Measurements from ENCODE around the gene GPR146.
"Not testable (repeated sequence)": the region's sequence is repeated elsewhere in the genome, so short reads cannot be mapped to it uniquely, and the experiment has no call there.

GPR146 gene

DNA sequence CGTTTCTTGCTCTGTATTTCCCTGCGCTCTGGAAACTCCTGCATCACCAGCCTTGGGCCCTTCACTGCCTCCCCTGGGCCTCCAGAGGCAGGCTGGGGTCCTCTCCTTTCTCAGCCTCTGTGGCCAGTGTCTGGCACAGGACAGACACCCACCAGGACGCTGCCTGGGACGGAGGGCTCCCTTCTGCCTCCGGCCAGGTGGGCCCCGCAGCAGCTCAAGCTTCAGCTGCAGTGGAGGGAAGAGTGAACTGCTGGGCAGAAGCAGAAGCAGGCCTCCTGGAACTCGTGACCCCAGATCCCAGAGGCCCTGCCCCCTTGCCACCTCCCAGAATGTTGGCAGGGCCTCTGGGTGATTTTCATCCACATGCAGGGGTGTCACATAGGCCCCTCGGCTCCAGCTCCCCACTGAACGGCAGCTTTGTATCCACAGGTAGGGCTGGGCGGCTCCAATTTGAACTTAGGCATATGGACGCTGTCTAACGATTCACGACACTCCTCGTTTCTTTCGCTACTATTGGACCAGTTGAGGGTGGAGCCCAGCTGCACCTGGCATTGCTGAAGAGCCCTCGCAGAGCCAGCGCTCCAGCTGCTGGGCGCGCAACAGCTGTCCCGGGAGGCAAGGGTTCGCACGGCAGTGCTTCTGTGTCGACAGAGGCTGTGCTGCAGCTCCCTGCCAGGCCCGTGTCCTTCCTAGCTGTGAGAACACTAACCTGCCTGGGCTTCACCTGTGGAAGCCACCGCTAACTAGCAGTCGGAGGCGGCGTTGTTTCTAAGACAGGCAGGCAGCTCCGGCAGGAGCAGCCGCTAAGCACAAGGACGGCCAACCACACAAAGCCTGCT is 18.4 kb upstream of the GPR146 start:
- no peak for DNase-seq (ENCODE audit: low read depth, low spot score)

DNA sequence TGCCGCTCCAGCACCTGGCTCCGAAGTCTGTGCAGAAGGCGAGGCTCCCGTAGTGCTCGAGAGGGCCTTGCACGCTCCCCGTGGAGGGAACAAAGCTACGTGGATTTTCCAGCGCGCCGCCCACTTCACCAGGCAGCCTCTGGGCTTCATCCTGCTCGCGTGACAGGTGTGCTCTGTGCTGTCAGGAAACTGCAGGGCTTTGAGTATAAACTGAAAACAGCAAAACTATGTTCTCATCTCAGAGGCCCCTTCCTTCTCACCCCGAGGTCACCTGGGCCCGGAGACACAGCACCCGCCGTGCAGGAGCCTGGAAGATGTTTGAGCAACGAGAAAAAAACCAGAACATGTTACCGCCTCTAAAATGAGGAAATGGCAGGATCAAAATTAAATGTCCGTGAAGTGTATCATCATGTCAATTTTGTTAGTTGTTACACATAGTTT is 17.6 kb upstream of the GPR146 start:
- no peak for DNase-seq (ENCODE audit: low read depth, low spot score)

DNA sequence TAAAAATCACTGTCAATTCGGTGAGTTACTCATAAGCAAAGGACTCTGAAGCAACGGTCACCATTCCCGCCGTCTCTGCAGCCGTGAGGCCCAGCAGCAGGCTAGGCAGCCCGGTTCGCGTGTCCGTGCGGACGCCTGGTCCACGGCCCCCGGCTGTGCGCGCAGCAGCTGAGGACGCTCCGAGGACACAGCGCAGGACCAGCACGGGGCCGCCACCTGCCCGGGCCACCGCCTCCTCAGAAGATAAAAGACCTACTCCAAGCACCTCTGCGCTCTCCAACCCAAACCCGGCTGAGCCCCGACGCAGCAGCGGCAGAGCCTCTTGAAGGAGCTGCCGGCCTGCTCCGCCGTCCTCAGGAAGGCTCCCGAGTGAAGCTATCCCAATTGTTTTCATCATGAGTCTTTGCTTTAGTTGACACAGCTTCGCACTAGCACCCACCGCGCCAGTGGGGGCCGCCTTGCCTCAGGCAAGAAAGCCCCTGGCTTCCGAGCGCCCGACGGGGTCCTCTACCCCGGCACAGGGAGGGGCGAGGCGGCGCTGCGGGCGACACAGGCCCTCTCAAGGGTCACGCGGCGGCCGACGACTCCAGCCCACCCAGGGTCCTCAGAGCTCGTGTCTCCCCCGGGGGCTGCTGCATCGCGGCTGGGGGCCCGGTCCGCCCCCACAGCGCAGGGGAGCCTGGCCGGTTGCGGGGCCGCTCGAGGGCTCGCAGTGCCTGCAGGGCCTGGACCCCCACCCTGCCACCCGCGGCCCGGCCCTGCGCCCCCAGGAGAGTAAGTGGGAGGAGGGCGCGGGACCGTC is 16.9 kb upstream of the GPR146 start:
- no peak for DNase-seq (ENCODE audit: low read depth, low spot score)

DNA sequence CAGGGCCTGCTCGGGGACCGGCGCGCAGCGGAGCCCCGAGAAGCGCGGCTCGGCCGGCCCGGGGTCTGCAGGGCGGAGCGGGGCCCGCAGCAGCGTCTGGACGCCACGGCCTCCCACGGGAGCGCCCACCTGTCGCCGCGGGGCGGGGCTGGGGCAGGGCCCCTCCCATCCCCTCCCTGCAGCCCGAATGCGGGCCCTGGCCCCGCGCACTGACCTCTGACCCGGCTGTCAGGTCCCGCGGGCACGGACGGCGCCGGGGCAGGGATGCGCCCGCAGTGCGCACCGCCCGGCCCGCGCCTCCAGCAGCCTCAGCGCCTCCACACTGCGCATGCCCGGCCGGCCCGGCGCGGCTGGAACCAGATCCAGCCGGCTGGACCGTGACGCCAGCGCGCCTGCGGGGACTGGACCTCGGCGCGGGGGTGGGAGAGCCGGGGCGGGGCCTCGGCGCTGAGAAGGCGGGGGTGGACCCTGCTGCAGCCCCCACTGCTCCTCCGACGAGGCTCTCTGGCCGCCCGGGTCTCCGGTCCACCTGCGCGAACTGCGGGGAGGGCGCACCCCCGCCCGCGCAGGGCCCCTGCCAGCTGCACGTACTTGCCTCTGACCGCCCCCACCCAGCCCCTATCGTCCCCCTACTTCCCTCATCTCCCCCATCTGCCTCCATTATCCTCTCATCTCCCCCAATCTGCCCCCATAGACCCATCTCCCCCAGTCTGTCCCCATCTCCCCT is 16.1 kb upstream of the GPR146 start:
- DNase-seq (ENCODE audit: low read depth, low spot score), result no peak

GRCh38 chr7:1028775-1029636 is 15.3 kb upstream of the GPR146 start:
- no peak for DNase-seq (ENCODE audit: low read depth, low spot score)

DNA sequence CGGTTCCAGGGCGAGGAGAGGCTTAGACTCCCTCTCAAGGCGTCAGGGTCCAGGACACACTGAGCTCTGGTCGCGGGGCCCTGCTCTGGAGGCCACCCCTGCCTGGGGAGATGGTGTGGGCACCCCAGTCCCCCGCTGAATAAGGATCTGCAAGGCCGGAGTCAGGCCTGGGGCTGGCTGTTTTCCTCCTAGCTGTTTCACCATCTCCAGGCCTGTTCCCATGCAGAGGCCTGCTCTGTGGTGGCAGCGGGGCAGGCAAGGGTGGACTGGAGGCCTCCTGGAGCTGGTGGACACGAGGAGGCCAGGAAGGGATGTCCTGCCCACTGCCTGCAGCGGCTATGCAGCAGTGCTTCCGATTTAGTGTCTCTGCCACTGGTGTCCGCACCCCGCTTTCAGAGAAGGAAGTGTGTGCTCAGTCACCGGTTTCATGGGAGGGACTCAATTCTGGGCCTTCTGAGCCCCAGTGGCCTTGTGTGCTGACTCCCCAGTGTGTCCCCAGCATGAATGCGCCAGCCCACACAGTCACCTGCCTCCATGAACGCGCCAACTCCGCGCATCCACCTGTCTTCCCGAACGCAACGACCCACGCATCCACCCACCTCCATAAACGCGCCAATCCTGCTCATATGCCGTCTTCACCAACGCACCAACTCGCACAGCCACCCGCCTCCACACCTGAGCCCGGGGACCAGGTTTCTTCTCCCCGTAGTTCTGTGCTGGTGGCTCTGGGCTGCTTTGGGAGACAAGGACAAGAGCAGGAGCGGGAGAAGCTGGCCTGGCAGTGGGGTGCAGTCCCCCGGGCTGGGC is 14.5 kb upstream of the GPR146 start:
- DNase-seq (ENCODE audit: low read depth, low spot score), result no peak

- no peak for DNase-seq (ENCODE audit: low read depth, low spot score)
Measured at GRCh38 chr7:1030444-1031070, 13.8 kb upstream of the GPR146 start.

DNA sequence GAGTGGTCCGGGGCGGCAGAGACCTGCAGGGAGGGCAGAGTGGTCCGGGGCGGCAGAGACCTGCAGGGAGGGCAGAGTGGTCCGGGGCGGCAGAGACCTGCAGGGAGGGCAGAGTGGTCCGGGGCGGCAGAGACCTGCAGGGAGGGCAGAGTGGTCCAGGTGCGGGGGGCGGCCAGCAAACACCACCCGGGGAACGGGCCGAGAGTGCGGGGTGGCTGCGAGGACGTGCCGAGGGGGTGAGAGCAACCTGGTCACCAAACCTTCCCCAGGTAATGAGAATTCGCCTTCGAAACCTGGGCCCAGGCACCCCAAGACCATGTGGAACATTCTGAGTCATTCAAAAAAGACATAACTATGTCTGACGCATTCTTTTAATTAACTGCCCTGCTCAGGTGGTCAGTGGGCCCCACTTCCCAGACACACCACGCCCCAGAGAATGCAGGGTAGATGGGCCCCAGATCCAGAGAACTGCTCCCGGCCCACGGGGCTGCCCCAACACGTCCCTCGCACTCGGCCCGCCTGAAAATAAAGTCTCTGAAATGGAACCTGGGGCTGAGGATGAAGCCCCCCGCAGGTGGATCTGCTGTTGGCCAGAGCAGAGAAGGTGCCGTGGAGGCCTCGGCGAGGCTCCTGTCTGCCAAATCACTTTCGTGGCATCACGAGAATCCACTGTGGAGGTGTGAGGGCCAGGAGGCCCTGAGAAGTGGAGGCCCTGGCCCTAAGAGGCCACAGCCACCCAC is 12.5 kb upstream of the GPR146 start:
- no peak for DNase-seq (ENCODE audit: low read depth, low spot score)

DNA sequence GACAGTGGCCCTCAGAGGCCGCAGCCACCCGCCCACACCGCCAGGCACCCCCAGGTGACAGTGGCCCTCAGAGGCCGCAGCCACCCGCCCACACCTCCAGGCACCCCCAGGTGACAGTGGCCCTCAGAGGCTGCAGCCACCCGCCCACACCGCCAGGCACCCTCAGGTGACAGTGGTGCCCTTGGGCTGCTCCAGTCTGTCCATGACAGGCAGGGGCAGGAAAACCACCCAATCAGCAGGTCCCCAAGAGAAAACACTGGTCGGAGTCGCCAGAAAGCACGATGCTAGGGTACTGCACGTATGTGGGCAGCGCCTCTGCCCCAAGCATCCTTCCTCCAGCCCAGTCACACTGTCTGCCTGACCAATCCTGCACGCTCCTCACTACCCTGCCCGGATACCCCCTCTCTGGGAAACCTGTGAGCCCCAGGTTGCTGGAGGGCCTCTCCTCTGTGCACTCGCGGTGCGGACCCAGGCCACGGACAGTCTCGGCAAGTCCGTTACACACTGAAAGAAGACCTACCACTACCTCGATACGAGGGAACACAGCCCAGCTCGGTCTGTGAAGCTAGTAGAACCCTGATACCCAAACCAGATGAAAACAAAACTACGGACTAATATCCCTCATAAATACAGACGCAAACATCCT is 11.7 kb upstream of the GPR146 start:
- DNase-seq (ENCODE audit: low read depth, low spot score), result no peak

GRCh38 chr7:1033546-1034145 is 10.7 kb upstream of the GPR146 start:
- DNase-seq (ENCODE audit: low read depth, low spot score), result no peak

- DNase-seq (ENCODE audit: low read depth, low spot score), result not testable (repeated sequence)
Measured at GRCh38 chr7:1034769-1035168, 9.6 kb upstream of the GPR146 start.

GRCh38 chr7:1036164-1036928 is 8.0 kb upstream of the GPR146 start:
- not testable (repeated sequence) for DNase-seq (ENCODE audit: low read depth, low spot score)

- not testable (repeated sequence) for DNase-seq (ENCODE audit: low read depth, low spot score)
Measured at GRCh38 chr7:1040233-1040632, 4.1 kb upstream of the GPR146 start.

DNA sequence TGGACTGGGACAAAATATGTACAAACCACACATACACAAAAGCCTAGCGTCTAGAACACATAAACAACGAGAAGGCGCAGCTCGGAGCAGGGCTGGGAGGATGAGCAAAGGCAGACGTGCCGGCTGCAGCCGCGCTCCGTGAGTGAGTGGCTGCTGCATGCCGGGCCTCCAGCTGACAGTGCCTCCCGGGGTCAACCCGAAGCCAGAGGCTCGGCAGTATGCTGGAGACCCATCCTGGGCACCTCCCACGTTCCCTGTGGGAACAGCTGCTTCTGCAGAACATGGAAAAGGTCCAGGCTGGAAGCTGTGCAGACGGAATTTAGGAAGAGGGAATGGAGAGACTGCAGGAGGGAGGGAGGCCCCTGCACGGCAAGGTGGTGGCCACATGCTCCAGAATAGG is 3.6 kb upstream of the GPR146 start:
- DNase-seq (ENCODE audit: low read depth, low spot score), result no peak

- no peak for DNase-seq (ENCODE audit: low read depth, low spot score)
Measured at GRCh38 chr7:1041551-1042491, 2.5 kb upstream of the GPR146 start.

DNA sequence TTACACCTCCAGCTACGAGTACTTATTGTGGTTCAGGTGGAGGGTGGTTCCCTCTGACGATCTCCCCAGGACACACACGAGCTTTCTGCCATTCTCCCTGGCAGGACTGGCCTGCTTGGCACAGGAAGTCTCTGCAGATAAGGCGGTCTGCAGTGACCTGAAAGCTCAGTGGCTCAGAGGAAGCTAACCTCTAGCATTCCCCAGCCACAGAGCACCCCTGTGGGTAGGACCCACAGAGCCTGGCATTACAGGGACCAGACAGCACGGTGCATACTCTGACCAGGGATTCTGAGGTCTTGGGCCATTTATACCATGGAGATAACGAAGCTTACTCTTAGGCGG is 1.9 kb upstream of the GPR146 start:
- DNase-seq (ENCODE audit: low read depth, low spot score), result no peak
